HepG2 (cell line): Measurements from ENCODE around the gene CALY. TPM values are rescaled to one million over a fixed set of nuclear protein-coding genes. Genes with fewer than 3 reads are reported as not detected.
A peak's percentile ranks its signal among the peaks of the same experiment; 100 is the strongest.
"Not testable (repeated sequence)": the region's sequence is repeated elsewhere in the genome, so short reads cannot be mapped to it uniquely, and the experiment has no call there.

Source experiments
- ATAC-seq: fragments of 200-7000 bp; cut with Tn5 transposase; 3 replicates; pipeline ENCODE4 v1.9.1; 2020; ENCODE audit warnings: mild to moderate bottlenecking, moderate library complexity
- BruUV-seq: library from RNA; stranded (reverse); fragments of 400-500 nt; replicated peaks from 2 replicates; lab custom pipeline; 2021; lab: Mats Ljungman, UMichigan
- CTCF ChIA-PET: fragments of 300-600 bp; formaldehyde crosslinking; extraction: SDS; loops from one replicate; lab custom pipeline; 2021; ENCODE audit warnings: low total read pairs, inconsistent platforms, low intra/inter-chr PET ratio; lab: Yijun Ruan, JAX
- POLR2A ChIA-PET: fragments of 350-600 bp; sonication (Branson Sonifier 250); formaldehyde crosslinking; loops from one replicate; lab custom pipeline; 2020; ENCODE audit warnings: antibody characterized with exemption, inconsistent platforms; lab: Yijun Ruan, JAX
- DNase-seq: peaks from one replicate; pipeline ENCODE4 v3.0.0-alpha.2; 2015; ENCODE audit warnings: low spot score
- FAIRE-seq: peaks from 3 replicates; lab custom pipeline; 2011; peaks lifted over from hg19 to GRCh38; lab: Jason Lieb, UNC
- H2AFZ ChIP-seq: one replicate; pipeline ENCODE4 v1.6.1; 2011; ENCODE audit warnings: low read length, inconsistent platforms
- H3K27ac ChIP-seq: fragments of 300-600 bp; 3 replicates; pipeline ENCODE4 v1.8.0; 2011; ENCODE audit warnings: mixed run types, mild to moderate bottlenecking, mixed read lengths, low read length, inconsistent platforms; ENCODE audit not compliant: insufficient read depth; ENCODE audit errors: extremely low read length
- H3K27me3 ChIP-seq, 2 experiments: fragments of 200-600 bp in 1 of 2; 2 replicates in 1 of 2; 3 replicates in 1 of 2; pipeline versions ENCODE4 v1.6.0 to v1.8.0; 2011; ENCODE audit warnings: low read length in 2 of 2, mild to moderate bottlenecking in 2 of 2, moderate library complexity in 2 of 2, inconsistent platforms in 1 of 2; ENCODE audit not compliant: insufficient read depth in 2 of 2, control insufficient read depth in 1 of 2
- H3K36me3 ChIP-seq, 2 experiments: fragments of 200-600 bp in 1 of 2; replicated peaks in 1 of 2; 2 replicates in 1 of 2; 3 replicates in 1 of 2; pipeline versions ENCODE4 v1.5.1 to v1.8.0; 2011; ENCODE audit warnings: low read length in 2 of 2, inconsistent platforms in 1 of 2; ENCODE audit not compliant: insufficient read depth in 2 of 2, control insufficient read depth in 1 of 2
- H3K4me1 ChIP-seq: 2 replicates; pipeline ENCODE4 v1.5.1; 2012; ENCODE audit warnings: low read length, inconsistent platforms; ENCODE audit not compliant: insufficient read depth
- H3K4me2 ChIP-seq: 2 replicates; pipeline ENCODE4 v1.6.0; 2011; ENCODE audit warnings: low read depth, low read length, inconsistent platforms
- H3K4me3 ChIP-seq, 3 experiments: fragments of 200-600 bp in 1 of 3; sonication (generic), shearing (Covaris generic) in 1 of 3; replicated peaks in 1 of 3; 2 replicates each; pipeline ENCODE4 v1.5.1; 2011 to 2016; ENCODE audit warnings: low read length in 3 of 3, inconsistent platforms in 2 of 3, low read depth in 2 of 3, mild to moderate bottlenecking in 2 of 3, control low read depth in 1 of 3, mixed read lengths in 1 of 3; ENCODE audit not compliant: insufficient read depth in 1 of 3
- H3K79me2 ChIP-seq: one replicate; pipeline ENCODE4 v1.6.1; 2011; ENCODE audit warnings: low read length, inconsistent platforms; ENCODE audit not compliant: insufficient read depth
- H3K9ac ChIP-seq: 2 replicates; pipeline ENCODE4 v1.6.0; 2011; ENCODE audit warnings: mild to moderate bottlenecking, low read depth, low read length, inconsistent platforms; ENCODE audit not compliant: insufficient read depth
- H3K9me3 ChIP-seq: 2 replicates; pipeline ENCODE4 v1.5.1; 2012; ENCODE audit warnings: mild to moderate bottlenecking, low read length
- H4K20me1 ChIP-seq: 2 replicates; pipeline ENCODE4 v1.6.0; 2011; ENCODE audit warnings: inconsistent platforms, mild to moderate bottlenecking, low read length, moderate library complexity; ENCODE audit not compliant: insufficient read depth
- CEBPG ChIP-seq: IDR thresholded peaks from 2 replicates; pipeline ENCODE4 v1.6.1; 2016
- CEBPZ ChIP-seq: IDR thresholded peaks from 2 replicates; pipeline ENCODE4 v1.6.1; 2012; ENCODE audit warnings: low read length, improper control_type of control experiment
- CHCHD3 ChIP-seq: sonication (generic); formaldehyde crosslinking; IDR thresholded peaks from 2 replicates; pipeline ENCODE4 v1.8.0; 2022; ENCODE audit warnings: mild to moderate bottlenecking, missing genetic modification reagents, moderate library complexity
- KDM3A ChIP-seq: IDR thresholded peaks from 2 replicates; pipeline ENCODE4 v1.6.1; 2018; ENCODE audit warnings: low read depth, missing compliant biosample characterization
- MEIS2 ChIP-seq: sonication (generic); formaldehyde crosslinking; IDR thresholded peaks from 2 replicates; pipeline ENCODE4 v1.9.0; 2021; ENCODE audit warnings: mild to moderate bottlenecking, missing genetic modification reagents
- MTERF4 ChIP-seq: sonication (generic); formaldehyde crosslinking; IDR thresholded peaks from 2 replicates; pipeline ENCODE4 v1.8.0; 2023; ENCODE audit warnings: mild to moderate bottlenecking, missing genetic modification reagents
- NFE2L2 ChIP-seq: fragments of 150-350 bp; IDR thresholded peaks from 2 replicates; pipeline ENCODE4 v1.6.1; 2014; ENCODE audit warnings: low read length
- PAX8 ChIP-seq: sonication (generic); formaldehyde crosslinking; IDR thresholded peaks from 2 replicates; pipeline ENCODE4 v1.8.0; 2022; ENCODE audit warnings: mild to moderate bottlenecking, missing genetic modification reagents, borderline replicate concordance
- PRPF4 ChIP-seq: fragments of 200-400 bp; formaldehyde crosslinking; IDR thresholded peaks from 2 replicates; pipeline ENCODE4 v1.6.1; 2016; ENCODE audit warnings: low read length, low read depth; ENCODE audit not compliant: poor library complexity, severe bottlenecking
- SATB2 ChIP-seq: sonication (generic); formaldehyde crosslinking; IDR thresholded peaks from 2 replicates; pipeline ENCODE4 v1.5.0; 2020; ENCODE audit warnings: missing genetic modification reagents
- SIX1 ChIP-seq: sonication (generic); formaldehyde crosslinking; IDR thresholded peaks from 2 replicates; pipeline ENCODE4 v1.4.0; 2020; ENCODE audit warnings: missing genetic modification reagents, borderline replicate concordance
- ZMAT3 ChIP-seq: sonication (generic); formaldehyde crosslinking; conservative IDR thresholded peaks from 2 replicates; pipeline ENCODE4 v1.7.0; 2021; ENCODE audit warnings: missing genetic modification reagents
- ZNF235 ChIP-seq: sonication (generic); formaldehyde crosslinking; IDR thresholded peaks from 2 replicates; pipeline ENCODE4 v1.8.1; 2023; ENCODE audit warnings: mild to moderate bottlenecking, missing genetic modification reagents, borderline replicate concordance
- ZNF510 ChIP-seq: sonication (generic); formaldehyde crosslinking; IDR thresholded peaks from 2 replicates; pipeline ENCODE4 v1.4.0; 2020; ENCODE audit warnings: low read depth, mild to moderate bottlenecking, missing genetic modification reagents
- ZNF569 ChIP-seq: sonication (generic); formaldehyde crosslinking; IDR thresholded peaks from 2 replicates; pipeline ENCODE4 v1.5.0; 2020; ENCODE audit warnings: mild to moderate bottlenecking, missing genetic modification reagents, moderate library complexity, borderline replicate concordance
- WGBS: methylation state at CpG from one replicate; pipeline ENCODE4 v1.1.6; 2017; ENCODE audit warnings: low lambda C conversion rate; 5-methylcytosine and 5-hydroxymethylcytosine counted together
- in situ Hi-C: cut with HindIII; loops from 2 replicates; pipeline ENCODE4 v1.10.0; 2017; ENCODE audit warnings: low pct_unique_long_range_greater_than_20kb; ENCODE audit not compliant: extremely low pct_ligation_motif_present
- intact Hi-C: fragments of 100-400 bp; cut with micrococcal nuclease; formaldehyde crosslinking; loops from one replicate; pipeline ENCODE4 v1.10.0; 2022; ENCODE audit not compliant: unreplicated experiment
- polyA plus RNA-seq, 8 experiments: library from polyadenylated mRNA; depleted of rRNA in 3 of 8; stranded (reverse) in 7 of 8; unstranded in 1 of 8; fragments of >200 nt; fragmentation: Illumina TruSeq in 4 of 8; extraction: Trizol in 4 of 8; gene quantifications; 2 replicates each; pipeline versions ENCODE4 v1.2.1 to v1.2.3, GENCODE V29; 2011 to 2016; ENCODE audit warnings: low read depth in 4 of 8, missing spikeins in 1 of 8, mixed read lengths in 1 of 8; ENCODE audit not compliant: insufficient read depth in 1 of 8
- total RNA-seq, 5 experiments: library from RNA; depleted of rRNA; stranded (reverse); fragments of >200 nt; fragmentation: Illumina TruSeq; extraction: Trizol; gene quantifications; 2 replicates each; pipeline ENCODE4 v1.2.3, GENCODE V29; 2016; ENCODE audit warnings: low read depth in 1 of 5

The CALY gene
- total and polyA plus RNA-seq, 2 of the 13 experiments (the other 11 are each of a cell fraction or from before 2014, with no cell fraction given) = 0.08 TPM; not detected in 1

- TF ChIP-seq SATB2 (CRISPR knock-in tag) (no peak), PAX8 (CRISPR knock-in tag) (peak; percentile 23; the same call in 1 of the 2 replicates), MEIS2 (CRISPR knock-in tag) (no peak), CEBPZ (no peak), SIX1 (CRISPR knock-in tag) (no peak), CEBPG (no peak), ZMAT3 (CRISPR knock-in tag) (no peak), ZNF510 (CRISPR knock-in tag) (no peak), ZNF235 (CRISPR knock-in tag) (0 out of 2 replicates have a peak, but pooled peaks have one; percentile 18), CHCHD3 (peak; percentile 58; the same call in 1 of the 2 replicates), NFE2L2 (no peak), KDM3A (no peak), MTERF4 (CRISPR knock-in tag) (0 out of 2 replicates have a peak, but pooled peaks have one; percentile 51), PRPF4 (no peak), ZNF569 (CRISPR knock-in tag) (no peak)
Measured at GRCh38 chr10:133377025-133377817, 40.5 kb upstream of the CALY start (continued).

- not testable (repeated sequence) for FAIRE-seq
Measured at GRCh38 chr10:133376183-133376582, 39.5 kb upstream of the CALY start.

More at GRCh38 chr10:133376183-133376582, 39.5 kb upstream of the CALY start:
- H3K9ac ChIP-seq, H3K27ac ChIP-seq, H3K9me3 ChIP-seq, in situ Hi-C loops, H4K20me1 ChIP-seq, H3K27me3 ChIP-seq, H2AFZ ChIP-seq, BruUV-seq, H3K4me3 ChIP-seq, ATAC-seq, H3K79me2 ChIP-seq, H3K4me2 ChIP-seq, CTCF ChIA-PET, DNase-seq, H3K36me3 ChIP-seq: not testable (repeated sequence)
- peaks cover 36% of the 10 kb centered on the region for H3K4me1 ChIP-seq
- intact Hi-C loops = loop anchor here (10.0 kb wide), 1 partner anchor 51 kb away; no protein-coding TSS in a partner anchor
- 71% methylated on average over 5 of the region's 5 CpGs for WGBS
- POLR2A ChIA-PET = interaction anchor here (3.1 to 4.6 kb wide), 2 partner anchors 16 to 29 kb away, joined by 22 to 78 read pairs; partner anchors contain the start of genes FUOM and PRAP1
